Measurements from ENCODE around the gene TMBIM4. TPM values are rescaled to one million over a fixed set of nuclear protein-coding genes. Genes with fewer than 3 reads are reported as not detected.

The TMBIM4 gene
- total and polyA plus RNA-seq, 2 donors (not counting 3 experiments of a cell fraction or from before 2014, with no cell fraction given), result 74.1 to 370 TPM

DNA sequence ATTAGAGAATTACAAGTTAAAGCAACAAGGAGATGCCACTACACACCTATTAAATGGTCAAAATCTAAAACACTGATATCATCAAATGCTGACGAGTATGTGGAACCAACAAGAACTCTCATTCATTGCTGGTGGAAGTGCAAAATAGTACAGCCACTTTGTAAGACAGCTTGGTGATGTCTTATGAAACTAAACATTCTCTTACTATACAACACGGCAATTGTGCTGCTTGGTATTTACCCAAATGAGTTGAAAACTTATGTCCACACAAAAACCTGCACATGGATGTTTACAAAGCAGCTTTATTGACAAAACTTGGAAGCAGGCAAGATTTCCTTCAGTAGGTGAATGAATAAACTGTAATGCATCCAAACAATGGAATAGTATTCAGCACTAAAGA lies 3.2 kb downstream of the TMBIM4 start:
- FAIRE-seq (no peak), DNase-seq (ENCODE audit: low read depth, low spot score) (no peak)
- BruUV-seq (replicated peaks), result no TSS peak
- H2AFZ ChIP-seq (ENCODE audit: low read depth, low read length), result no peak overlapping the region
- H3K27ac ChIP-seq (ENCODE audit: insufficient read depth, low read depth, low read length), result no peak overlapping the region
- peaks cover 3% of the 10 kb centered on the region for H4K20me1 ChIP-seq (replicated peaks; ENCODE audit: control insufficient read depth, extremely low read depth, insufficient read depth, low read length)
- TF ChIP-seq, protein P1, sequence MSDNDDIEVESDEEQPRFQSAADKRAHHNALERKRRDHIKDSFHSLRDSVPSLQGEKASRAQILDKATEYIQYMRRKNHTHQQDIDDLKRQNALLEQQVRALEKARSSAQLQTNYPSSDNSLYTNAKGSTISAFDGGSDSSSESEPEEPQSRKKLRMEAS (IDR thresholded peaks at IDR 0.05; ENCODE audit: insufficient read depth, insufficient read length), result no peak
- TF ChIP-seq FOS (IDR thresholded peaks at IDR 0.05; ENCODE audit: borderline replicate concordance, insufficient read depth, low read length) (no peak), EZH2 (IDR thresholded peaks at IDR 0.05; ENCODE audit: borderline replicate concordance, low read depth, low read length, severe bottlenecking) (no peak), POLR2A (IDR thresholded peaks at IDR 0.05; ENCODE audit: low read depth, low read length) (no peak), POLR2AphosphoS5 (IDR thresholded peaks at IDR 0.05; ENCODE audit: insufficient read depth, low read depth, low read length) (no peak), GATA2 (IDR thresholded peaks at IDR 0.05; ENCODE audit: insufficient read depth, insufficient read length, low read depth, low read length) (no peak), MYC (IDR thresholded peaks at IDR 0.05; ENCODE audit: low read depth, low read length) (no peak), JUN (IDR thresholded peaks at IDR 0.05; ENCODE audit: borderline replicate concordance, insufficient read depth, insufficient read length, low read depth) (no peak)
- TF ChIP-seq, protein P2, sequence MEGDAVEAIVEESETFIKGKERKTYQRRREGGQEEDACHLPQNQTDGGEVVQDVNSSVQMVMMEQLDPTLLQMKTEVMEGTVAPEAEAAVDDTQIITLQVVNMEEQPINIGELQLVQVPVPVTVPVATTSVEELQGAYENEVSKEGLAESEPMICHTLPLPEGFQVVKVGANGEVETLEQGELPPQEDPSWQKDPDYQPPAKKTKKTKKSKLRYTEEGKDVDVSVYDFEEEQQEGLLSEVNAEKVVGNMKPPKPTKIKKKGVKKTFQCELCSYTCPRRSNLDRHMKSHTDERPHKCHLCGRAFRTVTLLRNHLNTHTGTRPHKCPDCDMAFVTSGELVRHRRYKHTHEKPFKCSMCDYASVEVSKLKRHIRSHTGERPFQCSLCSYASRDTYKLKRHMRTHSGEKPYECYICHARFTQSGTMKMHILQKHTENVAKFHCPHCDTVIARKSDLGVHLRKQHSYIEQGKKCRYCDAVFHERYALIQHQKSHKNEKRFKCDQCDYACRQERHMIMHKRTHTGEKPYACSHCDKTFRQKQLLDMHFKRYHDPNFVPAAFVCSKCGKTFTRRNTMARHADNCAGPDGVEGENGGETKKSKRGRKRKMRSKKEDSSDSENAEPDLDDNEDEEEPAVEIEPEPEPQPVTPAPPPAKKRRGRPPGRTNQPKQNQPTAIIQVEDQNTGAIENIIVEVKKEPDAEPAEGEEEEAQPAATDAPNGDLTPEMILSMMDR (IDR thresholded peaks at IDR 0.05; ENCODE audit: extremely low read depth in 1 of 2, insufficient read depth in 1 of 2, low read depth in 1 of 2, low read length in 2 of 2), result no peak
- no peaks in the 10 kb centered on the region for H3K36me3 ChIP-seq (ENCODE audit: control insufficient read depth in 2 of 2, extremely low read depth in 1 of 2, insufficient read depth in 2 of 2, low read length in 2 of 2)
- no peaks in the 10 kb centered on the region for H3K27me3 ChIP-seq (ENCODE audit: control insufficient read depth in 2 of 2, insufficient read depth in 2 of 2, low read length in 2 of 2)
- peaks cover 7% of the 10 kb centered on the region for H3K4me1 ChIP-seq (ENCODE audit: control insufficient read depth, extremely low read depth, insufficient read depth, low read length)
- ChIA-PET CTCF (interaction anchor here (1.2 kb wide), 1 partner anchor 21 kb away, joined by 4 read pairs; no protein-coding TSS in a partner anchor), POLR2A (no interaction called here)
- no peaks in the 10 kb centered on the region for H3K9me3 ChIP-seq (replicated peaks; ENCODE audit: control insufficient read depth, insufficient read depth, low read length)
- no peak overlapping the region for H3K9ac ChIP-seq (replicated peaks; ENCODE audit: extremely low read depth, insufficient read depth, low read length)
- no peaks in the 10 kb centered on the region for H3K9me1 ChIP-seq (replicated peaks; ENCODE audit: control insufficient read depth, extremely low read depth, insufficient read depth, low read length)
- dilution Hi-C loops (cut with MboI; ENCODE audit: extremely low pct_ligation_motif_present, low sequenced_read_pairs) (no loop called here), intact Hi-C loops (cut with micrococcal nuclease) (no loop called here)
- H3K4me3 ChIP-seq (replicated peaks in 1 of 3; ENCODE audit: insufficient read depth in 1 of 3, low read depth in 1 of 3, low read length in 3 of 3), result no peak overlapping the region
- H3K4me2 ChIP-seq (ENCODE audit: insufficient read depth, low read length), result no peak overlapping the region
- peaks cover 73% of the 10 kb centered on the region for H3K79me2 ChIP-seq (ENCODE audit: control insufficient read depth, insufficient read depth, low read length)
